Daoy (cell line): ENCODE results near the gene PPP1R3F. TPM values are rescaled to one million over a fixed set of nuclear protein-coding genes. Genes with fewer than 3 reads are reported as not detected.
"Not testable (repeated sequence)": the region's sequence is repeated elsewhere in the genome, so short reads cannot be mapped to it uniquely, and the experiment has no call there.

Source experiments
- DNase-seq: peaks from one replicate; pipeline ENCODE4 v3.0.0-alpha.2; 2015; ENCODE audit warnings: low read depth
- total RNA-seq: library from RNA; depleted of rRNA; stranded (reverse); fragments of >200 nt; shearing (Covaris generic); gene quantifications from 2 replicates; pipeline ENCODE4 v1.2.3, GENCODE V29; 2014; rRNA removed

Gene PPP1R3F
- total RNA-seq, 1 experiment from 2014 or later: 6.5 TPM

DNA sequence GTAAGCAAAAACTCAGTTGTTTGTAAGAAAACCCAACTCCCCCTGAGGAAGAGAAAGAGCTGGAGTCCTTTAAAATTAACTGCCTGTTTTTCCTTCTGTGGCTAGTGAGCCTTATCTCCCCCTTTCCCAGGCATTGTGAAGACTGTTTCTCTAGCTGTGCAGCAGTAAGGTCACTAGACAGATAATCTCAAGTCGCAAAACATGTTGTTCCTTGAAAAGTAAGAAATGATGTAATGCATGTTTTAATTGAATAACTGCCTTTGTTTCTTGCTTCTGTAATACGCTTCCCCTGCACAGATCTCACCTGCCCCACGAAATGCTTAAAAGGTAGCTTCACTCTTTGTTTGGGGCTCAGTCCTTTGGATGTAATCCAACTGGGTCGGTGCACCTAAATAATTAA, 46.5 kb downstream of the PPP1R3F start:
- DNase-seq: no peak

DNA sequence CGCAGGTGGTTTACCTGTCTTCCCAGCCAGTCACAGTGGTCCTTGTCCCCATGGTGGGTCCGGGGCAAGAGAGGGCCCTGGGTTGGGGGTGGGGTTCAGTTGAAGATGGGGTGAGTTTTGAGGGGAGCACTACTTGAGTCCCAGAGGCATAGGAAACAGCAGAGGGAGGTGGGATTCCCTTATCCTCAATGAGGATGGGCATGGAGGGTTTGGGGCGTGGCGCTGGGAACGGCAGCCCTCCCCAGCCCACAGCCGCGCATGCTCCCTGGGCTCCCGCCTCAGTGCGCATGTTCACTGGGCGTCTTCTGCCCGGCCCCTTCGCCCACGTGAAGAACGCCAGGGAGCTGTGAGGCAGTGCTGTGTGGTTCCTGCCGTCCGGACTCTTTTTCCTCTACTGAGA, 52.1 kb downstream of the PPP1R3F start, which contains the start of gene GAGE12J:
Gene GAGE12J (plus strand): TSS at position 301 of the 400 bp plus-strand sequence. CDS start 1,157 bp downstream, outside the sequence.
- not testable (repeated sequence) for DNase-seq

DNA sequence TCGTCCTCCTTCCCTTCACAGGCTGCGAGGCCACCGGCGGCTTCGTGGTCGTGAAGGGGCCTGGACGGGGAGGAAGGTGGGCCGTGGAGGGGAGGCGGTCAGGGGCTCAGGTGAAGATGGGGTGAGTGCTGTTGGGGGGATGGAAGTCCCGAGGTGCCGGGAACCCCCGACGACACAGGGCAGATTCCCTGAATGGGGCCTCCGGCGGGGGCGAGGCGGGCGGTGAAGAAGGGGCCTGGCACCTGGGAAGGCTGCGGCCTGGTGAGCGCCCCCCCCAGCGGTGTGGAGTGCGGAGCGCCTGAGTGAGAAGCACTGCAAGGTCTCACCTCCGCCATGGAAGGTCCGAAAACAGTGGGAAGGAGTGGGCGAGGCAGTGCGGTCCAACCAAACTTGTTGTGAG, 52.7 kb downstream of the PPP1R3F start:
- not testable (repeated sequence) for DNase-seq

DNA sequence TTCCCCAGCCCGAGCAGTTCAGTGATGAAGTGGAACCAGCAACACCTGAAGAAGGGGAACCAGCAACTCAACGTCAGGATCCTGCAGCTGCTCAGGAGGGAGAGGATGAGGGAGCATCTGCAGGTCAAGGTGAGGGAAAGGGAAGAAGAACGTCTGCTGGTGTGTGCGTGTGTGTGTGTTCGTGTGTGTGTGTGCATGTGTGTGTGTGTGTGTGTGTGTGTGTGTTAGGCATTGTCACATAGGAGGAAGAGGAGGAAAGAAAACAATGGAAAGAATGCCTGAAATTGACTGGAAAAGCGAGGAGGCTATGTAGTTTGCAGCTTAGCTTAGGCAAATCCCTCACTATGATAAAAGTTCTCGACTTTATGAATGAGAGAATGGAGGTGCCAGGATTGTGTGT, 54.1 kb downstream of the PPP1R3F start:
- DNase-seq: not testable (repeated sequence)

DNA sequence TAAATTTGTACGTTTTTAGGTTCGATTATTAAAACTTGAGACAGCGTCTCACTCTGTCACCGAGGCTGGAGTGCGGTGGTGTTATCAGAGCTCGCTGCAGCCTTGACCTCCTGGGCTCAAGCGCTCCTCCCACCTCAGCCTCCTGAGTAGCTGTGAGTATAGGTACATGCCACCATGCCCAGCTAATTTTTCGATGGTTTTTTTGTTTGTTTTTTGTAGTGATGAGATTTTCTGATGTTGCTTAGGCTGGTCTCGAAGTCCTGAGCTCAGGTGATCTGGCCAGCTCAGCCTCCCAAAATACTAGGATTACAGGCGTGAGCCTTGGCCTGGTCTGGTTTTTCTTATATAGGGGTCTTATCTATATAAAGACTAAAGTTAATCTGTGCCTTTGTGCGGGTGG, 60.8 kb downstream of the PPP1R3F start:
- DNase-seq: not testable (repeated sequence)

DNA sequence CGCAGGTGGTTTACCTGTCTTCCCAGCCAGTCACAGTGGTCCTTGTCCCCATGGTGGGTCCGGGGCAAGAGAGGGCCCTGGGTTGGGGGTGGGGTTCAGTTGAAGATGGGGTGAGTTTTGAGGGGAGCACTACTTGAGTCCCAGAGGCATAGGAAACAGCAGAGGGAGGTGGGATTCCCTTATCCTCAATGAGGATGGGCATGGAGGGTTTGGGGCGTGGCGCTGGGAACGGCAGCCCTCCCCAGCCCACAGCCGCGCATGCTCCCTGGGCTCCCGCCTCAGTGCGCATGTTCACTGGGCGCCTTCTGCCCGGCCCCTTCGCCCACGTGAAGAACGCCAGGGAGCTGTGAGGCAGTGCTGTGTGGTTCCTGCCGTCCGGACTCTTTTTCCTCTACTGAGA, 61.7 kb downstream of the PPP1R3F start, which contains the start of gene GAGE13:
Gene GAGE13 (plus strand): TSS at position 301 of the 400 bp plus-strand sequence. CDS start 1,156 bp downstream, outside the sequence.
- not testable (repeated sequence) for DNase-seq

DNA sequence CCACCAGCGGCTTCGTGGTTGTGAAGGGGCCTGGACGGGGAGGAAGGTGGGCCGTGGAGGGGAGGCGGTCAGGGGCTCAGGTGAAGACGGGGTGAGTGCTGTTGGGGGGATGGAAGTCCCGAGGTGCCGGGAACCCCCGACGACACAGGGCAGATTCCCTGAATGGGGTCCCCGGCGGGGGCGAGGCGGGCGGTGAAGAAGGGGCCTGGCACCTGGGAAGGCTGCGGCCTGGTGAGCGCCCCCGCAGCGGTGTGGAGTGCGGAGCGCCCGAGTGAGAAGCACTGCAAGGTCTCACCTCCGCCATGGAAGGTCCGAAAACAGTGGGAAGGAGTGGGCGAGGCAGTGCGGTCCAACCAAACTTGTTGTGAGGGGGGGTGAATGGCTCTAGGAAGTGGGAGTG, 62.2 kb downstream of the PPP1R3F start:
- not testable (repeated sequence) for DNase-seq

Other genes starting within 250 kb of the PPP1R3F start
- 24.5 and 36.2 TPM in 2 replicates for gene TFE3, start 226.4 kb upstream of the PPP1R3F start, total RNA-seq
- 0.09 and 0.46 TPM in 2 replicates for gene CCDC120, start 210.8 kb upstream of the PPP1R3F start, total RNA-seq
- 3.4 and 3.5 TPM in 2 replicates for gene PRAF2, start 195.8 kb upstream of the PPP1R3F start, total RNA-seq
- gene WDR45, start 189.9 kb upstream of the PPP1R3F start, total RNA-seq: 20.3 and 41.1 TPM in 2 replicates
- gene GPKOW, start 146.1 kb upstream of the PPP1R3F start, total RNA-seq: 24.5 and 28.2 TPM in 2 replicates
- gene MAGIX, start 107.0 kb upstream of the PPP1R3F start, total RNA-seq: 0.12 and 2.5 TPM in 2 replicates
- gene PLP2, start 97.9 kb upstream of the PPP1R3F start, total RNA-seq: 28.6 and 34.3 TPM in 2 replicates
- gene PRICKLE3, start 83.4 kb upstream of the PPP1R3F start, total RNA-seq: 5.6 and 12.4 TPM in 2 replicates
- gene SYP, start 69.6 kb upstream of the PPP1R3F start, total RNA-seq: 7.5 and 7.6 TPM in 2 replicates
- gene CACNA1F, start 36.5 kb upstream of the PPP1R3F start, total RNA-seq: not detected in 2 replicates
- 12.3 and 12.4 TPM in 2 replicates for gene CCDC22, start 34.3 kb upstream of the PPP1R3F start, total RNA-seq
- gene FOXP3, start 5.1 kb upstream of the PPP1R3F start, total RNA-seq: not detected in 2 replicates
- gene GAGE10, start 33.9 kb downstream of the PPP1R3F start, total RNA-seq: not detected in 2 replicates
- not detected in 2 replicates for gene GAGE12J, start 52.2 kb downstream of the PPP1R3F start, total RNA-seq
- 12.3 and 21.8 TPM in 2 replicates for gene GAGE13, start 61.8 kb downstream of the PPP1R3F start, total RNA-seq